DOHH2 (cell line): ENCODE results near the gene EIF3K.

Source experiments
- EZH2phosphoT487 ChIP-seq: fragments of 200-600 bp; sonication (generic); IDR thresholded peaks from 2 replicates; pipeline ENCODE4 v1.6.1; 2017; ENCODE audit warnings: borderline replicate concordance, mild to moderate bottlenecking, antibody characterized with exemption, low read length, moderate library complexity, mixed read lengths
- TF ChIP-seq, protein P1 (sequence below): fragments of 200-600 bp; sonication (generic); IDR thresholded peaks from one replicate; pipeline ENCODE4 v1.5.1; 2014; ENCODE audit warnings: antibody characterized with exemption, mild to moderate bottlenecking, low read depth, low read length; ENCODE audit not compliant: poor library complexity, severe bottlenecking

DNA sequence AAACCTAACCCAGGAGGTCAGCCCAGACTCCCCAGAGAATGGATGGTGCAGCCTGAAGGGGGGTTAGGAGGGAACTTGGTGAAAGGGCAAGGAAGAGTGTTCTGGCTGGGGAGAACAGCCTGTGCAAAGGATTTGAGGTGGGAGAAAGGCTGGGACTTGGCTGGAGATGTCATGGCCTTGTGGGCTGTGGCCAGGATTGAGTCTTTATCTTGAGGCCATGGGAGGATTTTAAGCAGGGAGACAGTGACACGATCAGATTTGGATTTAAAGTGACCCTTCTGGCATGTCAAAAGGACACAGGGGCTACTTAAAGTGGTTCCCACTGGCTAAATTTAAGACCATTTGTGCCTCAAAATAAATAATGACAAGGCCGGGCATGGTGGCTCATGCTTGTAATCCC is 30.9 kb upstream of the EIF3K start:
- TF ChIP-seq, protein P1, sequence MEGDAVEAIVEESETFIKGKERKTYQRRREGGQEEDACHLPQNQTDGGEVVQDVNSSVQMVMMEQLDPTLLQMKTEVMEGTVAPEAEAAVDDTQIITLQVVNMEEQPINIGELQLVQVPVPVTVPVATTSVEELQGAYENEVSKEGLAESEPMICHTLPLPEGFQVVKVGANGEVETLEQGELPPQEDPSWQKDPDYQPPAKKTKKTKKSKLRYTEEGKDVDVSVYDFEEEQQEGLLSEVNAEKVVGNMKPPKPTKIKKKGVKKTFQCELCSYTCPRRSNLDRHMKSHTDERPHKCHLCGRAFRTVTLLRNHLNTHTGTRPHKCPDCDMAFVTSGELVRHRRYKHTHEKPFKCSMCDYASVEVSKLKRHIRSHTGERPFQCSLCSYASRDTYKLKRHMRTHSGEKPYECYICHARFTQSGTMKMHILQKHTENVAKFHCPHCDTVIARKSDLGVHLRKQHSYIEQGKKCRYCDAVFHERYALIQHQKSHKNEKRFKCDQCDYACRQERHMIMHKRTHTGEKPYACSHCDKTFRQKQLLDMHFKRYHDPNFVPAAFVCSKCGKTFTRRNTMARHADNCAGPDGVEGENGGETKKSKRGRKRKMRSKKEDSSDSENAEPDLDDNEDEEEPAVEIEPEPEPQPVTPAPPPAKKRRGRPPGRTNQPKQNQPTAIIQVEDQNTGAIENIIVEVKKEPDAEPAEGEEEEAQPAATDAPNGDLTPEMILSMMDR = no peak
- TF ChIP-seq EZH2phosphoT487 = no peak
